Esophagus squamous epithelium (tissue), 4 donors: Measurements from ENCODE around the gene DNAJB13.

Experiments
- POLR2A ChIP-seq, 4 donors: fragments of 450-650 bp; IDR thresholded peaks; one replicate each; pipeline ENCODE4 v1.6.1; 2017; ENCODE audit warnings: antibody characterized with exemption in 4 of 4, mild to moderate bottlenecking in 4 of 4, moderate library complexity in 3 of 4
- TF ChIP-seq, protein P1 (sequence below), 6 experiments: fragments of 450-650 bp in 4 of 6; fragments of 200-600 bp in 2 of 6; sonication (generic) in 2 of 6; IDR thresholded peaks; one replicate each; pipeline ENCODE4 v1.5.1; 2016 to 2019; ENCODE audit warnings: antibody characterized with exemption in 6 of 6, mild to moderate bottlenecking in 4 of 6, moderate library complexity in 4 of 6

DNA sequence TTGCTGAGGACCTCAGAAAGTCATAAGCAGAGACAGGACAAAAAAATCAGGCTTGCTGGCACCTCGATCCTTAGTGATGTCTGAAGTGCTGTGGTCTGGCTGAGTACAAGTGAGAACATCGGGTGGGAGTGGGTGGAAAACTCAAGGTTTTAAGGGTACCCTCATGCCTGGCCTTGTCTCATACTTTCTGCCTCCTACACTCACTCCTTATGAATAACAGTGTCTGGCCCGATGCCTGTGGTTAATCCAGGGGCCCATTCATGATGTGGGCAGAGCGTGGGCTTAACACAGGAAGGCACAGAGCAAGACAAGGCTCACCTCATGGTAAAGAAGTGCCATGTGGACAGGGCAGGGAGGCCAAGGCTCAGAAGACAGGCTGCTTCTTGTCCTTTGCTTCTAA, 69.0 kb downstream of the DNAJB13 start:
- TF ChIP-seq POLR2A (IDR thresholded peaks at IDR 0.05) = no peak
- TF ChIP-seq, protein P1, sequence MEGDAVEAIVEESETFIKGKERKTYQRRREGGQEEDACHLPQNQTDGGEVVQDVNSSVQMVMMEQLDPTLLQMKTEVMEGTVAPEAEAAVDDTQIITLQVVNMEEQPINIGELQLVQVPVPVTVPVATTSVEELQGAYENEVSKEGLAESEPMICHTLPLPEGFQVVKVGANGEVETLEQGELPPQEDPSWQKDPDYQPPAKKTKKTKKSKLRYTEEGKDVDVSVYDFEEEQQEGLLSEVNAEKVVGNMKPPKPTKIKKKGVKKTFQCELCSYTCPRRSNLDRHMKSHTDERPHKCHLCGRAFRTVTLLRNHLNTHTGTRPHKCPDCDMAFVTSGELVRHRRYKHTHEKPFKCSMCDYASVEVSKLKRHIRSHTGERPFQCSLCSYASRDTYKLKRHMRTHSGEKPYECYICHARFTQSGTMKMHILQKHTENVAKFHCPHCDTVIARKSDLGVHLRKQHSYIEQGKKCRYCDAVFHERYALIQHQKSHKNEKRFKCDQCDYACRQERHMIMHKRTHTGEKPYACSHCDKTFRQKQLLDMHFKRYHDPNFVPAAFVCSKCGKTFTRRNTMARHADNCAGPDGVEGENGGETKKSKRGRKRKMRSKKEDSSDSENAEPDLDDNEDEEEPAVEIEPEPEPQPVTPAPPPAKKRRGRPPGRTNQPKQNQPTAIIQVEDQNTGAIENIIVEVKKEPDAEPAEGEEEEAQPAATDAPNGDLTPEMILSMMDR (IDR thresholded peaks at IDR 0.05) = no peak
